Hepatocyte (in vitro differentiated cells): ENCODE results near the gene GRIK4. TPM values are rescaled to one million over a fixed set of nuclear protein-coding genes. Genes with fewer than 3 reads are reported as not detected.

ENCODE experiments used
- DNase-seq: peaks from one replicate; pipeline ENCODE4 v3.0.0-alpha.2; 2016; ENCODE audit warnings: low spot score
- H2AFZ ChIP-seq: fragments of 200-600 bp; sonication (generic); 2 replicates; pipeline ENCODE4 v1.6.0; 2016; ENCODE audit warnings: antibody characterized with exemption, mild to moderate bottlenecking
- H3K27ac ChIP-seq: fragments of 200-600 bp; sonication (generic); 2 replicates; pipeline ENCODE4 v1.5.1; 2016; ENCODE audit warnings: mild to moderate bottlenecking
- H3K27me3 ChIP-seq: fragments of 200-600 bp; sonication (generic); 2 replicates; pipeline ENCODE4 v1.6.1; 2016
- H3K36me3 ChIP-seq: fragments of 200-600 bp; sonication (generic); replicated peaks from 2 replicates; pipeline ENCODE4 v1.5.1; 2016; ENCODE audit warnings: low read depth; ENCODE audit not compliant: insufficient read depth
- H3K4me1 ChIP-seq: fragments of 200-600 bp; sonication (generic); 2 replicates; pipeline ENCODE4 v1.5.1; 2016; ENCODE audit warnings: mild to moderate bottlenecking, moderate library complexity; ENCODE audit not compliant: insufficient read depth
- H3K4me2 ChIP-seq: fragments of 200-600 bp; sonication (generic); 2 replicates; pipeline ENCODE4 v1.6.0; 2016
- H3K4me3 ChIP-seq: fragments of 200-600 bp; sonication (generic); 2 replicates; pipeline ENCODE4 v1.5.1; 2016; ENCODE audit warnings: mild to moderate bottlenecking
- H3K79me2 ChIP-seq: fragments of 200-600 bp; sonication (generic); 2 replicates; pipeline ENCODE4 v1.6.0; 2017; ENCODE audit warnings: mild to moderate bottlenecking
- H3K9me2 ChIP-seq: fragments of 200-600 bp; sonication (generic); replicated peaks from 2 replicates; pipeline ENCODE4 v1.6.0; 2017; ENCODE audit warnings: mild to moderate bottlenecking; ENCODE audit not compliant: insufficient read depth
- H3K9me3 ChIP-seq: fragments of 200-600 bp; sonication (generic); 2 replicates; pipeline ENCODE4 v1.5.1; 2016; ENCODE audit warnings: low read depth, mild to moderate bottlenecking
- H4K20me1 ChIP-seq: fragments of 200-600 bp; sonication (generic); 2 replicates; pipeline ENCODE4 v1.6.0; 2016; ENCODE audit warnings: mild to moderate bottlenecking; ENCODE audit not compliant: insufficient read depth, poor library complexity, severe bottlenecking
- EZH2 ChIP-seq: fragments of 200-600 bp; sonication (generic); IDR thresholded peaks from 2 replicates; pipeline ENCODE4 v1.6.1; 2016; ENCODE audit warnings: antibody characterized with exemption, mild to moderate bottlenecking, borderline replicate concordance
- EZH2phosphoT487 ChIP-seq: fragments of 200-600 bp; sonication (generic); IDR thresholded peaks from one replicate; pipeline ENCODE4 v1.6.1; 2018; ENCODE audit warnings: antibody characterized with exemption, mild to moderate bottlenecking, low read depth, moderate library complexity; ENCODE audit not compliant: unreplicated experiment, severe bottlenecking
- WGBS: methylation state at CpG from one replicate; pipeline ENCODE4 v1.1.6; 2016; ENCODE audit warnings: low lambda C conversion rate; ENCODE audit errors: missing lambda C conversion rate; 5-methylcytosine and 5-hydroxymethylcytosine counted together
- polyA plus RNA-seq: library from polyadenylated mRNA; unstranded; fragments of >200 nt; fragmentation: Nextera tagmentation; extraction: Ambion mirVana; gene quantifications from 2 replicates; pipeline ENCODE4 v1.2.1, GENCODE V29; 2016
- total RNA-seq: library from RNA; depleted of rRNA; stranded (reverse); fragments of >200 nt; gene quantifications from 2 replicates; pipeline ENCODE4 v1.2.3, GENCODE V29; 2014
- TF ChIP-seq, protein P1 (sequence below): fragments of 200-600 bp; sonication (generic); IDR thresholded peaks from 2 replicates; pipeline ENCODE4 v1.5.1; 2016; ENCODE audit warnings: antibody characterized with exemption, mild to moderate bottlenecking; ENCODE audit not compliant: poor library complexity

GRIK4 gene
- total and polyA plus RNA-seq, 2 experiments from 2014 or later, result 1.5 to 2.3 TPM

DNA sequence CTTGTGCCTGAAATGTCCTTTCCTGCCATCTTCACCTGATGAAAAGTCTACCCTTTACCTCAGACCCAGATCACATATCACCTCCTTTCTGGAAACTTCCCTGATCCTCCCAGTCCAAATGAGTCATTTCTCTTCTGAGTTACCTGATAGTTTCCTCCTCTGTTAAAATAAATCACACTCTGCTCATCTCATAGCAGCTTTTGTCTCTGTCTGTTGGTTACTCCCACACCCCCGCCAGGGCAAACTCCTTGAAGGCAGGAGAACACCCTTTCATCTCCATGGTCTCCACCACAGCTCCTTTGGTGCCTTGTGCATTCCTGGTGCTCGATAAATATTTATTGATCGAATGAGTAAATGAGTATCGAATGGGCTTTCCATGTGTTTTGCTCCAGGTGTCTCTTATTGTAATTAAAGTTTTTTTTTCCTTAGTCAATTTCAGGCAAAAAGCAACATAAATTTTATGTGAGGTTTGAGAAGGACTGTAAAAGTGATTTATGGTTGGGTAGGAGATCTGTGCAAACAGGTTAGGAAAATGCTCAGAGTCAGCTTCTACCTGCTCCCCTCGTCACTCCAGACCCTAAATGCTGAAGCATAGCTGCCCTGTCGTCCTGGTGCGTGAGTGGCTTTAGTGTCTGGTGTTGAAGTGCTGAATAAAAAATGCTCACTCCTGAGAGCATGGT, 178.2 kb downstream of the GRIK4 start:
- peaks cover 8% of the 10 kb centered on the region for H3K27me3 ChIP-seq

DNA sequence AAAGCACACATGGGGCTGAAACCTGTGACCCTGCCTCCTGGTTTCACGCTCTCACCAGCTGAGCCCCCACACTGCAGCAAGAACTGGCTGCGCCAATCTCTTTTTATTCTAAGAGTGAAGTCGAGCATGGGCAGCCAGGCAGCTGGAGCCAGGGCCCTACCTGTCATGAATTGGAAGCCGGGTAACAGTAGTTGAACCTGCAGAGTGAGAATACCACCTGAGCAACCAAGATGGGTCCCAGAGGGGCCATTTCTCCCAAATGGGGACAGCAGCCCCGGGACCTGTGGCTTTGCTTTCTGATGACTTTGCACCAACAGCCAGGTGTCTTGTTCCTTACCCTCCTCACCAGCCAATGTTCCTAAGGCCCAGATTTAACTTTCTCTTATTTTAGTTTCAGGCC, 178.9 kb downstream of the GRIK4 start:
- H3K9me3 ChIP-seq, result no peaks in the 10 kb centered on the region
- H3K79me2 ChIP-seq, result no peaks in the 10 kb centered on the region
- no peaks in the 10 kb centered on the region for H3K4me1 ChIP-seq
- TF ChIP-seq, protein P1, sequence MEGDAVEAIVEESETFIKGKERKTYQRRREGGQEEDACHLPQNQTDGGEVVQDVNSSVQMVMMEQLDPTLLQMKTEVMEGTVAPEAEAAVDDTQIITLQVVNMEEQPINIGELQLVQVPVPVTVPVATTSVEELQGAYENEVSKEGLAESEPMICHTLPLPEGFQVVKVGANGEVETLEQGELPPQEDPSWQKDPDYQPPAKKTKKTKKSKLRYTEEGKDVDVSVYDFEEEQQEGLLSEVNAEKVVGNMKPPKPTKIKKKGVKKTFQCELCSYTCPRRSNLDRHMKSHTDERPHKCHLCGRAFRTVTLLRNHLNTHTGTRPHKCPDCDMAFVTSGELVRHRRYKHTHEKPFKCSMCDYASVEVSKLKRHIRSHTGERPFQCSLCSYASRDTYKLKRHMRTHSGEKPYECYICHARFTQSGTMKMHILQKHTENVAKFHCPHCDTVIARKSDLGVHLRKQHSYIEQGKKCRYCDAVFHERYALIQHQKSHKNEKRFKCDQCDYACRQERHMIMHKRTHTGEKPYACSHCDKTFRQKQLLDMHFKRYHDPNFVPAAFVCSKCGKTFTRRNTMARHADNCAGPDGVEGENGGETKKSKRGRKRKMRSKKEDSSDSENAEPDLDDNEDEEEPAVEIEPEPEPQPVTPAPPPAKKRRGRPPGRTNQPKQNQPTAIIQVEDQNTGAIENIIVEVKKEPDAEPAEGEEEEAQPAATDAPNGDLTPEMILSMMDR, result no peak
- TF ChIP-seq EZH2phosphoT487 (no peak), EZH2 (no peak)
- no peak overlapping the region for H3K27ac ChIP-seq
- H3K36me3 ChIP-seq, result no peaks in the 10 kb centered on the region
- H3K4me3 ChIP-seq, result no peak overlapping the region
- no peaks in the 10 kb centered on the region for H4K20me1 ChIP-seq
- H3K27me3 ChIP-seq, result peaks cover 8% of the 10 kb centered on the region
- WGBS, result 87% methylated on average over 5 of the region's 5 CpGs
- DNase-seq, result no peak
- no peaks in the 10 kb centered on the region for H3K9me2 ChIP-seq
- no peak overlapping the region for H3K4me2 ChIP-seq
- no peak overlapping the region for H2AFZ ChIP-seq

More for the DNA sequence above, 178.2 kb downstream of the GRIK4 start:
- no peak overlapping the region for H3K4me2 ChIP-seq
- no peaks in the 10 kb centered on the region for H3K9me3 ChIP-seq
- H3K9me2 ChIP-seq, result no peaks in the 10 kb centered on the region
- TF ChIP-seq, protein P1, result no peak
- TF ChIP-seq EZH2phosphoT487, result no peak
- no peak for TF ChIP-seq EZH2
- no peaks in the 10 kb centered on the region for H3K36me3 ChIP-seq
- H3K27ac ChIP-seq, result no peak overlapping the region
- no peak for DNase-seq
- H2AFZ ChIP-seq, result no peak overlapping the region
- no peak overlapping the region for H3K4me3 ChIP-seq
- no peaks in the 10 kb centered on the region for H3K4me1 ChIP-seq
- no peaks in the 10 kb centered on the region for H4K20me1 ChIP-seq
- WGBS, result 81% methylated on average over 7 of the region's 7 CpGs
- H3K79me2 ChIP-seq, result no peaks in the 10 kb centered on the region

DNA sequence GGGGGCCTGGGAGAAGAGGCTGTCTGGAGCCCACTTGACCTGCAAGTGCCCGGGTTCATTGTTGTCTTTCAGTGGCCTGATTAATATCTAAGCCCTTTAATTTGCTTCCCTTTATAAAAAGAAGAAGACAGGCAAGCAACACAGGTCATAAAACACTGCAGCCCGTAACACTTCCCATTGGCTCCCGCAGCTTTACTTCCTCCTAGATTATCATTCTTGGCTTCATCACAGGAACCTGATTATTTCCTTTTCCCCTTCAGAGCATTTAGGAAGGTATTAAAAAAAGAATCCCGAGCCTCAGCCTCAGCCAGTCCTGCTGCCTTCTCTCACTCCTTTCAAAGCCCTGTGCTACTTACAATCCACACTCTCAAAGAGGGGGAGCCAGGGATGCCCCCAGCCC, 183.2 kb downstream of the GRIK4 start:
- WGBS, result 72% methylated on average over 4 of the region's 4 CpGs
- no peak overlapping the region for H3K4me2 ChIP-seq
- H3K9me3 ChIP-seq, result no peaks in the 10 kb centered on the region
- H3K4me1 ChIP-seq, result no peaks in the 10 kb centered on the region
- no peaks in the 10 kb centered on the region for H4K20me1 ChIP-seq
- no peak for DNase-seq
- no peak overlapping the region for H3K4me3 ChIP-seq
- no peaks in the 10 kb centered on the region for H3K9me2 ChIP-seq
- H3K36me3 ChIP-seq, result no peaks in the 10 kb centered on the region
- H3K27ac ChIP-seq, result no peak overlapping the region
- no peak overlapping the region for H2AFZ ChIP-seq
- TF ChIP-seq, protein P1, result no peak
- TF ChIP-seq EZH2, result no peak
- TF ChIP-seq EZH2phosphoT487, result no peak
- no peaks in the 10 kb centered on the region for H3K79me2 ChIP-seq
- H3K27me3 ChIP-seq, result no peaks in the 10 kb centered on the region
